ENCODE measurements around the gene ZBTB20.

DNA sequence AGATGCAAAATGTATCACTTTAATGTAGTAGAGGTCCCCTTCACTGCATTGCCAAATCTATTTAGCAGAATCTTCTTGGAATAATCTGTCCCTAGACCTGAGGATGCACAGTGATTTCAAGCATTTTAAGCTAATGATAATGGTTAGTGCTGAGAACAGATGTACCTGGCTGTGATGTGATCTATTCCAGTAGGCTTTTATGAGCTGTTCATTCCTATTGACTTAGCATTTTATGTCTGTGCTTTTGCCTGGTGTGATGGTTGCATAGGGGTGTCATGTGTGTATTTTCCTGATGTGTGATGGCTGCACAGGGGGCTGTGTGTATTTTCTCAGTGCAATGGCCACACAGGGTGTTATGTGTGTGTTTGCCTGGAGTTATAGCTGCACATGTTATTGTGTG, 580.3 kb downstream of the ZBTB20 start:
- TF ChIP-seq CTCF (IDR thresholded peaks at IDR 0.05; ENCODE audit: insufficient read depth, low read length, poor library complexity, severe bottlenecking) (no peak), EZH2phosphoT487 (conservative IDR thresholded peaks at IDR 0.05; ENCODE audit: low read length) (no peak)

Measured in SU-DHL-6 (cell line).